HG03108 (cell line): ENCODE results near the gene KRT16.
"Not testable (repeated sequence)": the region's sequence is repeated elsewhere in the genome, so short reads cannot be mapped to it uniquely, and the experiment has no call there.

Source experiments
- ATAC-seq: cut with Tn5 transposase; IDR thresholded peaks from one replicate; pipeline ENCODE4 v1.9.1; 2021; ENCODE audit warnings: moderate library complexity; ENCODE audit not compliant: unreplicated experiment

The KRT16 gene

GRCh38 chr17:41585301-41586056 is 27.1 kb downstream of the KRT16 start:
- ATAC-seq, result no peak

GRCh38 chr17:41584331-41584927 is 28.1 kb downstream of the KRT16 start:
- ATAC-seq, result not testable (repeated sequence)

GRCh38 chr17:41583137-41584127 is 29.1 kb downstream of the KRT16 start:
- no peak for ATAC-seq

- ATAC-seq, result not testable (repeated sequence)
Measured at GRCh38 chr17:41582061-41582968, 30.3 kb downstream of the KRT16 start.

- no peak for ATAC-seq
Measured at GRCh38 chr17:41581366-41582060, 31.1 kb downstream of the KRT16 start.

GRCh38 chr17:41580687-41581365 is 31.7 kb downstream of the KRT16 start:
- no peak for ATAC-seq

GRCh38 chr17:41580244-41580575 is 32.4 kb downstream of the KRT16 start:
- ATAC-seq, result no peak

GRCh38 chr17:41579484-41580243 is 32.9 kb downstream of the KRT16 start:
- no peak for ATAC-seq

- no peak for ATAC-seq
Measured at GRCh38 chr17:41578971-41579370, 33.6 kb downstream of the KRT16 start.

GRCh38 chr17:41578538-41578937 is 34.0 kb downstream of the KRT16 start:
- no peak for ATAC-seq

- ATAC-seq, result not testable (repeated sequence)
Measured at GRCh38 chr17:41576740-41577139, 35.8 kb downstream of the KRT16 start.

- ATAC-seq, result no peak
Measured at GRCh38 chr17:41575336-41575735, 37.2 kb downstream of the KRT16 start.

GRCh38 chr17:41571561-41572434 is 40.8 kb downstream of the KRT16 start, which contains the start of gene KRT9:
KRT9 (minus strand) TSS chr17:41572059; CDS start chr17:41571992, 67 bp downstream.
- no peak for ATAC-seq

GRCh38 chr17:41567317-41567716 is 45.2 kb downstream of the KRT16 start:
- no peak for ATAC-seq

- ATAC-seq, result no peak
Measured at GRCh38 chr17:41565338-41565737, 47.2 kb downstream of the KRT16 start.

- ATAC-seq, result no peak
Measured at GRCh38 chr17:41563607-41564170, 48.9 kb downstream of the KRT16 start.

- ATAC-seq, result no peak
Measured at GRCh38 chr17:41561554-41561953, 51.0 kb downstream of the KRT16 start.
